Measurements from ENCODE around the gene MCAM. TPM values are rescaled to one million over a fixed set of nuclear protein-coding genes. Genes with fewer than 3 reads are reported as not detected.

Gene MCAM
- total RNA-seq, 1 donor: 11.2 TPM

- DNase-seq (ENCODE audit: insufficient read length, low spot score, missing footprints): no peak
- H3K27ac ChIP-seq (ENCODE audit: low read depth, low read length): peak overlapping the region; percentile 81
- H3K27me3 ChIP-seq (ENCODE audit: insufficient read depth, low read length): peaks cover 2% of the 10 kb centered on the region
- peaks cover 6% of the 10 kb centered on the region for H3K36me3 ChIP-seq (ENCODE audit: insufficient read depth, low read length)
- H4K20me1 ChIP-seq (ENCODE audit: insufficient read depth, low read length): peaks cover 12% of the 10 kb centered on the region
- peak overlapping the region; percentile 92 for H3K4me3 ChIP-seq (ENCODE audit: insufficient read depth, low read length)
- no peak for TF ChIP-seq CTCF (IDR thresholded peaks at IDR 0.05; ENCODE audit: extremely low read depth, low read depth, low read length)
- peak overlapping the region; percentile 94 for H3K4me2 ChIP-seq (ENCODE audit: insufficient read depth, low read length)
- peaks cover 28% of the 10 kb centered on the region for H3K79me2 ChIP-seq (ENCODE audit: insufficient read depth, low read length)
- no peaks in the 10 kb centered on the region for H3K9me3 ChIP-seq (ENCODE audit: low read depth, low read length)
- H2AFZ ChIP-seq (ENCODE audit: low read length): peak overlapping the region; percentile 94
- H3K4me1 ChIP-seq (ENCODE audit: insufficient read depth, low read length): peaks cover 47% of the 10 kb centered on the region
Observed at GRCh38 chr11:119335091-119335654, 18.2 kb upstream of the MCAM start.

- DNase-seq (ENCODE audit: insufficient read length, low spot score, missing footprints): peak; percentile 100
- peak within 1 kb of the TSS; percentile 81 for H3K27ac ChIP-seq (ENCODE audit: low read depth, low read length)
- H3K4me3 ChIP-seq (ENCODE audit: insufficient read depth, low read length): peak within 1 kb of the TSS; percentile 92
- H3K27me3 ChIP-seq (ENCODE audit: insufficient read depth, low read length): peaks cover 6% of the 10 kb centered on the region
- H2AFZ ChIP-seq (ENCODE audit: low read length): peak within 1 kb of the TSS; percentile 94
- peak within 1 kb of the TSS; percentile 94 for H3K4me2 ChIP-seq (ENCODE audit: insufficient read depth, low read length)
- H3K4me1 ChIP-seq (ENCODE audit: insufficient read depth, low read length): peaks cover 42% of the 10 kb centered on the region
- H3K79me2 ChIP-seq (ENCODE audit: insufficient read depth, low read length): peaks cover 28% of the 10 kb centered on the region
- H3K9me3 ChIP-seq (ENCODE audit: low read depth, low read length): no peaks in the 10 kb centered on the region
- H3K36me3 ChIP-seq (ENCODE audit: insufficient read depth, low read length): peaks cover 6% of the 10 kb centered on the region
- peaks cover 12% of the 10 kb centered on the region for H4K20me1 ChIP-seq (ENCODE audit: insufficient read depth, low read length)
- TF ChIP-seq CTCF (IDR thresholded peaks at IDR 0.05; ENCODE audit: extremely low read depth, low read depth, low read length): no peak
Observed at GRCh38 chr11:119334174-119334930, 17.4 kb upstream of the MCAM start, which contains the start of gene RNF26. Gene RNF26 (plus strand): TSS chr11:119334527. CDS start chr11:119335123, 596 bp downstream.

GRCh38 chr11:119332111-119332765, 15.3 kb upstream of the MCAM start:
- Histone ChIP-seq H4K20me1 (ENCODE audit: insufficient read depth, low read length) (peaks cover 2% of the 10 kb centered on the region), H3K4me1 (ENCODE audit: insufficient read depth, low read length) (peaks cover 20% of the 10 kb centered on the region), H3K36me3 (ENCODE audit: insufficient read depth, low read length) (peaks cover 6% of the 10 kb centered on the region)

More at GRCh38 chr11:119332111-119332765, 15.3 kb upstream of the MCAM start:
- Histone ChIP-seq H2AFZ (ENCODE audit: low read length) (peak overlapping the region; percentile 36), H3K4me2 (ENCODE audit: insufficient read depth, low read length) (no peak overlapping the region), H3K27me3 (ENCODE audit: insufficient read depth, low read length) (peaks cover 9% of the 10 kb centered on the region), H3K9me3 (ENCODE audit: low read depth, low read length) (no peaks in the 10 kb centered on the region), H3K4me3 (ENCODE audit: insufficient read depth, low read length) (no peak overlapping the region), H3K79me2 (ENCODE audit: insufficient read depth, low read length) (peaks cover 28% of the 10 kb centered on the region), H3K27ac (ENCODE audit: low read depth, low read length) (no peak overlapping the region)
- TF ChIP-seq CTCF (IDR thresholded peaks at IDR 0.05; ENCODE audit: extremely low read depth, low read depth, low read length): no peak
- DNase-seq (ENCODE audit: insufficient read length, low spot score, missing footprints): no peak

All from osteoblast (primary cell).